ENCODE data around the gene SSPN.

SSPN gene

DNA sequence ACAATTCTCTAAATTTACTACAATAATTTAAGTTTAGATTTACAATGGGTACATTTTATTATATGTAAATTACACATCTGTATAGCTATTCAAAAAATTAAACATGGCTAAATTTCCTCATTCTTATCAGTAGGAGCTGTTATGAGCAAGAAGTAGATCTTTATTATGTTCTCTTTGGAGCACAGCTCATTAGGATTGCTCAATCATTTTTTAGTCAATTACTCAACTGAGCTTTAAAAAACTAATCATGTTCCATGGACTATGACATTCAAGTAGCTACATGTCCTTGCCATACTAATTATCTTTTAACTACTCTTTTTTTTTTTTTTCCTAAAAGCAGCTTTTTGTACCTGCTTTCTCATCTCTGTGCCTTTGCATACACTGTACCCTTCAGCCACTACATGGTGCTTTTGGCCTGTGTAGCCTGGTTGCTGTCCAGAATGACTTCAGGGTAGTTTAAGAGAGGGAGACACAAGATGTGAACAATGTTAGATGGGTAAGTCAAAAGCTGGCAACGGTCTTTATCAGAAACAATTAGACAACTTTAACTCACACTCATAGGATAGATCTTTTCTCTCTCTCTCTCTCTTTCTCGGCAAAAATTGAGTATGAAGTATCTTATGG, 69.0 kb downstream of the SSPN start:
- ATAC-seq: no peak
- TF ChIP-seq CSRNP3 (CRISPR knock-in tag; IDR thresholded peaks at IDR 0.05): no peak
- no peak for TF ChIP-seq BACH2 (CRISPR knock-in tag; IDR thresholded peaks at IDR 0.05; ENCODE audit: borderline replicate concordance)
- TF ChIP-seq, protein P1, sequence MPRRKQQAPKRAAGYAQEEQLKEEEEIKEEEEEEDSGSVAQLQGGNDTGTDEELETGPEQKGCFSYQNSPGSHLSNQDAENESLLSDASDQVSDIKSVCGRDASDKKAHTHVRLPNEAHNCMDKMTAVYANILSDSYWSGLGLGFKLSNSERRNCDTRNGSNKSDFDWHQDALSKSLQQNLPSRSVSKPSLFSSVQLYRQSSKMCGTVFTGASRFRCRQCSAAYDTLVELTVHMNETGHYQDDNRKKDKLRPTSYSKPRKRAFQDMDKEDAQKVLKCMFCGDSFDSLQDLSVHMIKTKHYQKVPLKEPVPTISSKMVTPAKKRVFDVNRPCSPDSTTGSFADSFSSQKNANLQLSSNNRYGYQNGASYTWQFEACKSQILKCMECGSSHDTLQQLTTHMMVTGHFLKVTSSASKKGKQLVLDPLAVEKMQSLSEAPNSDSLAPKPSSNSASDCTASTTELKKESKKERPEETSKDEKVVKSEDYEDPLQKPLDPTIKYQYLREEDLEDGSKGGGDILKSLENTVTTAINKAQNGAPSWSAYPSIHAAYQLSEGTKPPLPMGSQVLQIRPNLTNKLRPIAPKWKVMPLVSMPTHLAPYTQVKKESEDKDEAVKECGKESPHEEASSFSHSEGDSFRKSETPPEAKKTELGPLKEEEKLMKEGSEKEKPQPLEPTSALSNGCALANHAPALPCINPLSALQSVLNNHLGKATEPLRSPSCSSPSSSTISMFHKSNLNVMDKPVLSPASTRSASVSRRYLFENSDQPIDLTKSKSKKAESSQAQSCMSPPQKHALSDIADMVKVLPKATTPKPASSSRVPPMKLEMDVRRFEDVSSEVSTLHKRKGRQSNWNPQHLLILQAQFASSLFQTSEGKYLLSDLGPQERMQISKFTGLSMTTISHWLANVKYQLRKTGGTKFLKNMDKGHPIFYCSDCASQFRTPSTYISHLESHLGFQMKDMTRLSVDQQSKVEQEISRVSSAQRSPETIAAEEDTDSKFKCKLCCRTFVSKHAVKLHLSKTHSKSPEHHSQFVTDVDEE (CRISPR knock-in tag; IDR thresholded peaks at IDR 0.05): no peak
- TF ChIP-seq, protein P2, sequence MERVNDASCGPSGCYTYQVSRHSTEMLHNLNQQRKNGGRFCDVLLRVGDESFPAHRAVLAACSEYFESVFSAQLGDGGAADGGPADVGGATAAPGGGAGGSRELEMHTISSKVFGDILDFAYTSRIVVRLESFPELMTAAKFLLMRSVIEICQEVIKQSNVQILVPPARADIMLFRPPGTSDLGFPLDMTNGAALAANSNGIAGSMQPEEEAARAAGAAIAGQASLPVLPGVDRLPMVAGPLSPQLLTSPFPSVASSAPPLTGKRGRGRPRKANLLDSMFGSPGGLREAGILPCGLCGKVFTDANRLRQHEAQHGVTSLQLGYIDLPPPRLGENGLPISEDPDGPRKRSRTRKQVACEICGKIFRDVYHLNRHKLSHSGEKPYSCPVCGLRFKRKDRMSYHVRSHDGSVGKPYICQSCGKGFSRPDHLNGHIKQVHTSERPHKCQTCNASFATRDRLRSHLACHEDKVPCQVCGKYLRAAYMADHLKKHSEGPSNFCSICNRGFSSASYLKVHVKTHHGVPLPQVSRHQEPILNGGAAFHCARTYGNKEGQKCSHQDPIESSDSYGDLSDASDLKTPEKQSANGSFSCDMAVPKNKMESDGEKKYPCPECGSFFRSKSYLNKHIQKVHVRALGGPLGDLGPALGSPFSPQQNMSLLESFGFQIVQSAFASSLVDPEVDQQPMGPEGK (CRISPR knock-in tag; IDR thresholded peaks at IDR 0.05; ENCODE audit: borderline replicate concordance): no peak
- no peak for TF ChIP-seq RARB (CRISPR knock-in tag; IDR thresholded peaks at IDR 0.05)
- TF ChIP-seq OSR1 (CRISPR knock-in tag; IDR thresholded peaks at IDR 0.05): no peak
- TF ChIP-seq ZFP3 (CRISPR knock-in tag; IDR thresholded peaks at IDR 0.05): no peak
- no peak for TF ChIP-seq ISL1 (CRISPR knock-in tag; IDR thresholded peaks at IDR 0.05)
- TF ChIP-seq ZNF70 (CRISPR knock-in tag; IDR thresholded peaks at IDR 0.05): no peak
- TF ChIP-seq ESRRG (CRISPR knock-in tag; IDR thresholded peaks at IDR 0.05): no peak
- TF ChIP-seq ARNTL (CRISPR knock-in tag; IDR thresholded peaks at IDR 0.05; ENCODE audit: borderline replicate concordance, low read depth): no peak
- no peak for TF ChIP-seq POU6F1 (CRISPR knock-in tag; IDR thresholded peaks at IDR 0.05; ENCODE audit: borderline replicate concordance, low read depth)
- no peak for TF ChIP-seq CREB5 (CRISPR knock-in tag; IDR thresholded peaks at IDR 0.05; ENCODE audit: low read depth)
- no peak for TF ChIP-seq TCF4 (CRISPR knock-in tag; IDR thresholded peaks at IDR 0.05; ENCODE audit: borderline replicate concordance)
- TF ChIP-seq SNAI2 (CRISPR knock-in tag; IDR thresholded peaks at IDR 0.05): no peak
- no peak for TF ChIP-seq CSDC2 (CRISPR knock-in tag; IDR thresholded peaks at IDR 0.05)
- no peak for TF ChIP-seq ZFP30 (CRISPR knock-in tag; IDR thresholded peaks at IDR 0.05)
- TF ChIP-seq ZC3H10 (CRISPR knock-in tag; IDR thresholded peaks at IDR 0.05): no peak
- no peak for TF ChIP-seq TOX (CRISPR knock-in tag; IDR thresholded peaks at IDR 0.05; ENCODE audit: borderline replicate concordance)

DNA sequence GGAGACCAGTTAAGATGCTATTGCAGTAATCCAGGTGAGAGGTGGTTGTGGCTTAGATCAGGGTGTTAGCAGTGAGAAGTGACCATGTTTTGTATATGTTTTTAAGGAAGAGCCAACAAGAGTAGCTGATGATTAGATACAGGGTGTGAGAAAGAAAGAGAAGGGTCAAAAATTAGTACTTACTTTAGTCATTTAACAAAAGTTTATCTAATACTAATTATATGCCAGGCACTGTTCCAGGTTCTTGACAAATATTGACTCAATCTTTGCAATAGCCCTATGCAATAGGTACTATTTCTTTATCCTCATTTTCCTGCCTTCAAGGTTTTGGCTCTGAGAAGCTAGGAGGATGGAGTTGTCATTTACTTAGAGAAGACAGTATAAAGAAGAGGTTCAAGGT, 70.2 kb downstream of the SSPN start:
- ATAC-seq: no peak
- no peak for TF ChIP-seq PPARA (CRISPR knock-in tag; IDR thresholded peaks at IDR 0.05; ENCODE audit: borderline replicate concordance)
- no peak for TF ChIP-seq POU6F1 (CRISPR knock-in tag; IDR thresholded peaks at IDR 0.05; ENCODE audit: borderline replicate concordance, low read depth)
- TF ChIP-seq, protein P2 (CRISPR knock-in tag; IDR thresholded peaks at IDR 0.05; ENCODE audit: borderline replicate concordance): no peak
- no peak for TF ChIP-seq OSR1 (CRISPR knock-in tag; IDR thresholded peaks at IDR 0.05)
- no peak for TF ChIP-seq CSRNP3 (CRISPR knock-in tag; IDR thresholded peaks at IDR 0.05)
- TF ChIP-seq ZNF8 (CRISPR knock-in tag; IDR thresholded peaks at IDR 0.05): no peak
- TF ChIP-seq BACH2 (CRISPR knock-in tag; IDR thresholded peaks at IDR 0.05; ENCODE audit: borderline replicate concordance): no peak
- TF ChIP-seq ISL1 (CRISPR knock-in tag; IDR thresholded peaks at IDR 0.05): no peak
- TF ChIP-seq ESRRG (CRISPR knock-in tag; IDR thresholded peaks at IDR 0.05): no peak
- TF ChIP-seq ARNTL (CRISPR knock-in tag; IDR thresholded peaks at IDR 0.05; ENCODE audit: borderline replicate concordance, low read depth): no peak

All from SK-N-SH treated with all-trans-retinoic acid at 6 μM for 48 hours (cell line).